ENCODE results near the gene MPND. TPM values are rescaled to one million over a fixed set of nuclear protein-coding genes. Genes with fewer than 3 reads are reported as not detected.

The MPND gene
- total and polyA plus RNA-seq, 2 of the 13 experiments (the other 11 are each of a cell fraction or from before 2014, with no cell fraction given) = 10.8 to 15.8 TPM

DNA sequence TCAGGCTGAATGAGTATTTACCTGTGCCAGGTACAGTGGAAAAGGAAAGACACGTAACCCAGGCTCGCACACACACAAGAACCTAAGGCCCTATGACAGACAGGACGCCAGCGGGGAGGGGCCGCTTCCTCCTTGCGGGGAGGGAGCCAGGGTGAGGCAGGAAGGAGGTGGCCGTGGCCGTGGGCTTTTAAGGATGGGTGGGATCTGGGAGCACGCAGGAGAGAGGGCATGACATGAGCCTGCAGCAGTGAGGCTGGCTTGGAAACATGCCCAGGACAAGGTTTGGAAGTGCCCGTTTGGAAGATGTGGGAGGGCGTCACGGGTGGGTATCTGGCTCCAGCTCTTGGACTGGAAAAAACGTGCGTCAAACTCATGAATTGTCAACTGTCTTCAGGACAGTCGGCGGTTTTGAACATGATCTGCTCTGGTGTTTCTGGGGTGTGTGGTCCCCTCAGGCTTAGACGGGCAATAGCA is 36.9 kb downstream of the MPND start:
- ATAC-seq (no peak), DNase-seq (ENCODE audit: low spot score) (no peak), FAIRE-seq (no peak)
- H3K27ac ChIP-seq (ENCODE audit: extremely low read length, insufficient read depth, low read length) = no peak overlapping the region
- ChIA-PET POLR2A (interaction anchor here (0.8 to 1.7 kb wide), 2 partner anchors 10 to 158 kb away, joined by 3 to 5 read pairs; no protein-coding TSS in a partner anchor), CTCF (ENCODE audit: low intra/inter-chr PET ratio, low total read pairs) (no interaction called here)
- no peaks in the 10 kb centered on the region; a peak in 1 of 5 replicates for H3K27me3 ChIP-seq (ENCODE audit: control insufficient read depth in 1 of 2, insufficient read depth in 2 of 2, low read length in 2 of 2)
- peaks cover 6 to 25% of the 10 kb centered on the region in 2 experiments for H3K36me3 ChIP-seq (replicated peaks in 1 of 2; ENCODE audit: control insufficient read depth in 1 of 2, insufficient read depth in 2 of 2, low read length in 2 of 2)
- H4K20me1 ChIP-seq (ENCODE audit: insufficient read depth, low read length) = peaks cover 12% of the 10 kb centered on the region; the same call in 1 of the 2 replicates
- H3K4me1 ChIP-seq (ENCODE audit: insufficient read depth, low read length) = peaks cover 35% of the 10 kb centered on the region
- H3K9me3 ChIP-seq (ENCODE audit: low read length) = no peaks in the 10 kb centered on the region
- WGBS (ENCODE audit: low lambda C conversion rate) = 96% methylated on average over 17 of the region's 17 CpGs
- H3K4me3 ChIP-seq (replicated peaks in 1 of 3; ENCODE audit: insufficient read depth in 1 of 3, low read depth in 2 of 3, low read length in 3 of 3) = no peak overlapping the region
- BruUV-seq (replicated peaks) = no TSS peak
- TF ChIP-seq HNRNPK (IDR thresholded peaks at IDR 0.05; ENCODE audit: low read depth, low read length, poor library complexity, severe bottlenecking) = no peak
- no peak for TF ChIP-seq SIN3B (IDR thresholded peaks at IDR 0.05; ENCODE audit: low read length)
- no peak for TF ChIP-seq ZNF550 (CRISPR knock-in tag; IDR thresholded peaks at IDR 0.05; ENCODE audit: borderline replicate concordance)
- no peak for TF ChIP-seq NFKBIZ (CRISPR knock-in tag; IDR thresholded peaks at IDR 0.05)
- no peak for TF ChIP-seq REL (CRISPR knock-in tag; conservative IDR thresholded peaks at IDR 0.05)
- no peak for TF ChIP-seq CC2D1A (CRISPR knock-in tag; IDR thresholded peaks at IDR 0.05)
- TF ChIP-seq AGO2 (optimal IDR thresholded peaks at IDR 0.05; ENCODE audit: low read depth, low read length) = no peak
- TF ChIP-seq SMC3 (IDR thresholded peaks at IDR 0.05; ENCODE audit: low read length) = no peak
- TF ChIP-seq BRD4 (CRISPR knock-in tag; IDR thresholded peaks at IDR 0.05) = no peak
- no peak for TF ChIP-seq ETV5 (CRISPR knock-in tag; IDR thresholded peaks at IDR 0.05; ENCODE audit: borderline replicate concordance)
- TF ChIP-seq FOXK2 (IDR thresholded peaks at IDR 0.05) = no peak
- no peak for TF ChIP-seq ZNF652 (CRISPR knock-in tag; IDR thresholded peaks at IDR 0.05; ENCODE audit: borderline replicate concordance, low read depth)
- no peak for TF ChIP-seq MAZ (IDR thresholded peaks at IDR 0.05; ENCODE audit: borderline replicate concordance, low read depth, low read length)
- TF ChIP-seq MAZ (CRISPR knock-in tag; IDR thresholded peaks at IDR 0.05; ENCODE audit: low read depth) = no peak
- no peak for TF ChIP-seq PHF20 (CRISPR knock-in tag; IDR thresholded peaks at IDR 0.05)
- no peak for TF ChIP-seq POLR2A (IDR thresholded peaks at IDR 0.05; ENCODE audit: insufficient read depth in 1 of 2, low read depth in 2 of 2, low read length in 2 of 2)
- no peak for TF ChIP-seq ZNF772 (CRISPR knock-in tag; IDR thresholded peaks at IDR 0.05)
- no peak for TF ChIP-seq TCF12 (IDR thresholded peaks at IDR 0.05)
- TF ChIP-seq TCF12 (CRISPR knock-in tag; IDR thresholded peaks at IDR 0.05) = no peak
- TF ChIP-seq ZNF34 (CRISPR knock-in tag; IDR thresholded peaks at IDR 0.05; ENCODE audit: borderline replicate concordance) = no peak
- TF ChIP-seq JARID2 (CRISPR knock-in tag; IDR thresholded peaks at IDR 0.05; ENCODE audit: insufficient replicate concordance) = no peak
- no peak for TF ChIP-seq ZNF713 (CRISPR knock-in tag; IDR thresholded peaks at IDR 0.05)
- intact Hi-C loops (cut with micrococcal nuclease; ENCODE audit: unreplicated experiment) (no loop called here), in situ Hi-C loops (cut with HindIII; ENCODE audit: extremely low pct_ligation_motif_present, low pct_unique_long_range_greater_than_20kb) (no loop called here)
- H3K9ac ChIP-seq (ENCODE audit: insufficient read depth, low read depth, low read length) = no peak overlapping the region
- H2AFZ ChIP-seq (ENCODE audit: low read length) = no peak overlapping the region
- H3K4me2 ChIP-seq (ENCODE audit: low read depth, low read length) = no peak overlapping the region
- peaks cover 71% of the 10 kb centered on the region for H3K79me2 ChIP-seq (ENCODE audit: insufficient read depth, low read length)

All from HepG2 (cell line).